Activated B cell treated with CpG ODN at 0.5 μM for 24 hours (primary cell): ENCODE results near the gene NCKAP5. TPM values are rescaled to one million over a fixed set of nuclear protein-coding genes. Genes with fewer than 3 reads are reported as not detected.

ENCODE experiments used
- ATAC-seq: fragments of 200-7000 bp; cut with Tn5 transposase; one replicate; pipeline ENCODE4 v1.10.0; 2021; ENCODE audit warnings: low read depth, mild to moderate bottlenecking, moderate library complexity
- CTCF ChIA-PET: fragments of 350-600 bp; sonication (Branson Sonifier 250); formaldehyde crosslinking; loops from one replicate; lab custom pipeline; 2021; ENCODE audit warnings: antibody characterized with exemption; lab: Charles Lee
- POLR2A ChIA-PET: fragments of 350-600 bp; sonication (Branson Sonifier 250); formaldehyde crosslinking; loops from one replicate; lab custom pipeline; 2021; ENCODE audit warnings: antibody characterized with exemption; lab: Charles Lee
- DNase-seq: peaks from one replicate; pipeline ENCODE4 v3.0.0; 2022
- H3K27ac Mint-ChIP-seq: one replicate; pipeline ENCODE4 v1.8.0; 2020; ENCODE audit warnings: mixed read lengths
- H3K27me3 Mint-ChIP-seq: one replicate; pipeline ENCODE4 v1.8.0; 2021; ENCODE audit warnings: mixed read lengths
- H3K36me3 Mint-ChIP-seq: one replicate; pipeline ENCODE4 v1.8.0; 2021; ENCODE audit warnings: low read depth, mixed read lengths
- H3K4me1 Mint-ChIP-seq: one replicate; pipeline ENCODE4 v1.8.0; 2021; ENCODE audit warnings: mixed read lengths
- H3K4me3 Mint-ChIP-seq: one replicate; pipeline ENCODE4 v1.8.0; 2020; ENCODE audit warnings: mild to moderate bottlenecking, mixed read lengths
- H3K9me3 Mint-ChIP-seq: one replicate; pipeline ENCODE4 v1.8.0; 2020; ENCODE audit warnings: mixed read lengths
- intact Hi-C: fragments of 100-400 bp; cut with micrococcal nuclease; formaldehyde crosslinking; loops from one replicate; pipeline ENCODE4 v1.15.1; 2024
- total RNA-seq: library from RNA; stranded (reverse); gene quantifications from 2 replicates; pipeline ENCODE4 v1.2.3, GENCODE V29; 2022
- TF ChIP-seq, protein P1 (sequence below): fragments of 200-600 bp; IDR thresholded peaks from one replicate; pipeline ENCODE4 v1.8.0; 2022; ENCODE audit warnings: antibody characterized with exemption, mild to moderate bottlenecking

NCKAP5 gene
- total RNA-seq, 1 donor from 2014 or later, result not detected

DNA sequence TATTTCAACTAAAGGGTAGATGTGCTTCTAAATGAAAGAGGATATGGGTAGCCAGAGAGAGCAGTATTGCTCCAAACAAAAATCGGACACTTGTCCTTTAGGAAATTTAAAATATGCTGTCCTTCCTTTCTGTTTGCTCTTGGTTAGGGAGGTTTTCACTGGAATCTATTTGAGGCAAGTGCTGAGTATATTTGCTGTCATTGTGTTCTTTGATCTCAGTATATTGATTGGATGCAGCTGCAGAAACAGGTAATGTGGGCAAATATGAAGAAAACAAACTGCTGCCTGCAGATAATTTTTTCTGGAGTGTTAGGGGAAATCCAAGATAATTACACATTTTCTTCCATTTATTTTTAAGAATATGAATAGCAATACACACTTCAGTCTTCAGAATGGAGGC is 410.2 kb downstream of the NCKAP5 start:
- H3K4me3 Mint-ChIP-seq, result no peak overlapping the region
- no peak overlapping the region for H3K27ac Mint-ChIP-seq
- TF ChIP-seq, protein P1, sequence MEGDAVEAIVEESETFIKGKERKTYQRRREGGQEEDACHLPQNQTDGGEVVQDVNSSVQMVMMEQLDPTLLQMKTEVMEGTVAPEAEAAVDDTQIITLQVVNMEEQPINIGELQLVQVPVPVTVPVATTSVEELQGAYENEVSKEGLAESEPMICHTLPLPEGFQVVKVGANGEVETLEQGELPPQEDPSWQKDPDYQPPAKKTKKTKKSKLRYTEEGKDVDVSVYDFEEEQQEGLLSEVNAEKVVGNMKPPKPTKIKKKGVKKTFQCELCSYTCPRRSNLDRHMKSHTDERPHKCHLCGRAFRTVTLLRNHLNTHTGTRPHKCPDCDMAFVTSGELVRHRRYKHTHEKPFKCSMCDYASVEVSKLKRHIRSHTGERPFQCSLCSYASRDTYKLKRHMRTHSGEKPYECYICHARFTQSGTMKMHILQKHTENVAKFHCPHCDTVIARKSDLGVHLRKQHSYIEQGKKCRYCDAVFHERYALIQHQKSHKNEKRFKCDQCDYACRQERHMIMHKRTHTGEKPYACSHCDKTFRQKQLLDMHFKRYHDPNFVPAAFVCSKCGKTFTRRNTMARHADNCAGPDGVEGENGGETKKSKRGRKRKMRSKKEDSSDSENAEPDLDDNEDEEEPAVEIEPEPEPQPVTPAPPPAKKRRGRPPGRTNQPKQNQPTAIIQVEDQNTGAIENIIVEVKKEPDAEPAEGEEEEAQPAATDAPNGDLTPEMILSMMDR, result no peak
- no peaks in the 10 kb centered on the region for H3K9me3 Mint-ChIP-seq
- H3K4me1 Mint-ChIP-seq, result no peaks in the 10 kb centered on the region
- H3K36me3 Mint-ChIP-seq, result no peaks in the 10 kb centered on the region
- intact Hi-C loops, result no loop called here
- POLR2A ChIA-PET, result no interaction called here
- no peak for ATAC-seq
- no peak for DNase-seq
- CTCF ChIA-PET, result no interaction called here
- peaks cover 1% of the 10 kb centered on the region for H3K27me3 Mint-ChIP-seq

DNA sequence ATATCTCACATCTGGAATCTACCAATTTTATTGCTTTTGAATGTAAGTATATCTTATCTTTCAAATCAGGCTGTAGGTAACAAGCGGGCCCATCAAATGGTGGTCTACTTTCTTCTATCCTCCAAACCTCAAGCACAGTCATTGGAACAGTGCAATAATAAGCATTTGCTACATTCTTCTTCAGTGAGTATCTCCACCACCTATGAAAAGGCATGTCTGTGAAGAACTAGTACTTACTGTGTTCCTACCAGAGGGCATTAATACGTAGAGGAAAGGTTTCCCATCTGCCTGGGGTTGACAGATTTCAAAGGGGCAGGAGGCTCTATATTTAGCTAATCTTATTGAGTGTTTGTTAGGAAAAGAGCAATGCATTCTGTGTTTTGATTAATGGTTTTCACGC is 411.1 kb downstream of the NCKAP5 start:
- H3K4me3 Mint-ChIP-seq, result no peak overlapping the region
- ATAC-seq (no peak), DNase-seq (no peak)
- TF ChIP-seq, protein P1, result no peak
- no peak overlapping the region for H3K27ac Mint-ChIP-seq
- no peaks in the 10 kb centered on the region for H3K36me3 Mint-ChIP-seq
- no peaks in the 10 kb centered on the region for H3K27me3 Mint-ChIP-seq
- no peaks in the 10 kb centered on the region for H3K9me3 Mint-ChIP-seq
- H3K4me1 Mint-ChIP-seq, result no peaks in the 10 kb centered on the region
- ChIA-PET POLR2A (no interaction called here), CTCF (no interaction called here)
- intact Hi-C loops, result no loop called here

DNA sequence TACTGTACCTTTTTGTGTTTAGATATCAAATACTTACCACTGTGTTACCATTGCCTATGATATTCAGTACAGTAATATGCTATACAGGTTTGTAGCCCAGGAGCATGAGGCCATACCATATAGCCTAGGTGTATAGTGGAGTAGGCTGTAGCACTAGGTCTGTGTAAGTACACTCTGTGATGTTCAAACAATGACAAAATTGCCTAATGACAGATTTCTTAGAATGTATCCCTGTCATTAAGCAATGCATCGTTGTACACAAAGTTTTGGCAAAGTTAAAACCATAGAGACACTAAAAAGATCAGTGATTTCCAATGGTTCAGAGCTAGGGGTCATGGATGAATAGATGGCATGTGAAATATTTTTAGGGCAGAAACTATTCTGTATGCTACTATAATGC is 415.5 kb downstream of the NCKAP5 start:
- Mint-ChIP-seq H3K36me3 (no peaks in the 10 kb centered on the region), H3K4me1 (no peaks in the 10 kb centered on the region), H3K4me3 (no peak overlapping the region), H3K9me3 (peaks cover 3% of the 10 kb centered on the region), H3K27ac (no peak overlapping the region), H3K27me3 (no peaks in the 10 kb centered on the region)
- ATAC-seq (no peak), DNase-seq (no peak)
- CTCF ChIA-PET, result no interaction called here
- intact Hi-C loops, result no loop called here
- TF ChIP-seq, protein P1, result no peak
- POLR2A ChIA-PET, result no interaction called here

DNA sequence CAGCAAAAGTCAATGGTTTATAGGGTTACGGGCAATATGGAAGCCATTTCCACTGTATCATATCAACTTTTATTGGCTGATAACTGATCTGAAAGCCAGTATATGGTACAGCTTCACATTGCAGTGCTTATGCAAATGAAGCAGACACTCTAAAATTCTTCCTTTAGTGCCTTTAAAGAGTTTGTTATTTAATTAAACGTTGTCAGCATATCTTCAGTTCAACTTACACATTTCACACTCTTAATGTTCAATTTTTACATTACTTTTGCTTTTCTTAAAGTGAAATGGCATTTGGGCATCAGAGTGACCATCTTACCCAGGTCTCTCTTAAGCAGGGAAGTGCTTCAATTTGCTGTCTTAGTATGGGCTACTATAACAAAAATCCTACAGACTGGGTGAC is 420.1 kb downstream of the NCKAP5 start:
- H3K4me1 Mint-ChIP-seq, result no peaks in the 10 kb centered on the region
- ChIA-PET CTCF (no interaction called here), POLR2A (no interaction called here)
- H3K36me3 Mint-ChIP-seq, result no peaks in the 10 kb centered on the region
- no peak overlapping the region for H3K27ac Mint-ChIP-seq
- peaks cover 3% of the 10 kb centered on the region for H3K9me3 Mint-ChIP-seq
- no peak for DNase-seq
- intact Hi-C loops, result no loop called here
- ATAC-seq, result no peak
- TF ChIP-seq, protein P1, result no peak
- H3K27me3 Mint-ChIP-seq, result no peaks in the 10 kb centered on the region
- H3K4me3 Mint-ChIP-seq, result no peak overlapping the region

DNA sequence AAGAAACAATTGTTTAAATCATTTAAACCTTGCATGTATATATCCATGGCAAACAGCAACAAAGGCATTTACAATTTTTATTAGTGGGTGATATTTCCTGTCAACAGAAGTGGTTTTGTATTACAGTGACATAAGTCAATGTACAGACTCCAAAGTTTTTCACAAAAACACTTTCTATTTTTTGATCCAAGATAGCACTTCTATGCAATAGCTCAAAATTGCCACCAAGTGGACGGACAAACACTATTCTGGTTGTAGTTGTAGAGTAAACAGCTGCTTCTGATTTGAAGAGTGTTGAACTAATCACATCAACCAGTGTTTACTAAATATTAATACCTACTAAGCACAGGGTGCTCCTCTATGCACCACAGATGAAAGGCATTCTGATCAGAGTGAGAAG is 421.4 kb downstream of the NCKAP5 start:
- Mint-ChIP-seq H3K27ac (no peak overlapping the region), H3K9me3 (peaks cover 3% of the 10 kb centered on the region), H3K4me1 (no peaks in the 10 kb centered on the region), H3K36me3 (no peaks in the 10 kb centered on the region), H3K27me3 (no peaks in the 10 kb centered on the region), H3K4me3 (no peak overlapping the region)
- ATAC-seq (no peak), DNase-seq (no peak)
- TF ChIP-seq, protein P1, result no peak
- POLR2A ChIA-PET, result no interaction called here
- CTCF ChIA-PET, result no interaction called here
- intact Hi-C loops, result no loop called here
